H9 (cell line): ENCODE results near the gene TARBP1. TPM values are rescaled to one million over a fixed set of nuclear protein-coding genes. Genes with fewer than 3 reads are reported as not detected.

Experiments used
- DNase-seq: peaks from one replicate; pipeline ENCODE4 v3.0.0-alpha.2; 2017
- H2AFZ ChIP-seq: one replicate; pipeline ENCODE4 v1.6.1; 2013; ENCODE audit warnings: mild to moderate bottlenecking, low read length, control low read depth, moderate library complexity
- H2AK5ac ChIP-seq: 2 replicates; pipeline ENCODE4 v1.6.1; 2013; ENCODE audit warnings: low read length, control low read depth, mixed read lengths; ENCODE audit not compliant: insufficient read length
- H2BK120ac ChIP-seq: one replicate; pipeline ENCODE4 v1.6.1; 2013; ENCODE audit warnings: low read depth, mild to moderate bottlenecking, low read length, control low read depth, inconsistent platforms; ENCODE audit not compliant: poor library complexity, severe bottlenecking
- H2BK12ac ChIP-seq: 2 replicates; pipeline ENCODE4 v1.6.1; 2013; ENCODE audit warnings: low read length, control low read depth, mixed read lengths, low read depth; ENCODE audit not compliant: insufficient read length
- H2BK15ac ChIP-seq: 2 replicates; pipeline ENCODE4 v1.6.1; 2013; ENCODE audit warnings: low read depth, low read length, control low read depth
- H2BK20ac ChIP-seq: one replicate; pipeline ENCODE4 v1.6.1; 2013; ENCODE audit warnings: low read depth, mild to moderate bottlenecking, low read length, control low read depth, inconsistent platforms; ENCODE audit not compliant: poor library complexity, severe bottlenecking
- H2BK5ac ChIP-seq: 2 replicates; pipeline ENCODE4 v1.6.1; 2013; ENCODE audit warnings: low read length, control low read depth, mixed read lengths; ENCODE audit not compliant: insufficient read length
- H3K14ac ChIP-seq: 2 replicates; pipeline ENCODE4 v1.6.1; 2013; ENCODE audit warnings: low read length, control low read depth; ENCODE audit not compliant: insufficient read depth
- H3K18ac ChIP-seq: 2 replicates; pipeline ENCODE4 v1.6.1; 2013; ENCODE audit warnings: low read depth, mild to moderate bottlenecking, mixed read lengths, low read length, control low read depth; ENCODE audit not compliant: insufficient read length
- H3K23ac ChIP-seq: 2 replicates; pipeline ENCODE4 v1.6.1; 2013; ENCODE audit warnings: low read length, control low read depth, mixed read lengths, low read depth; ENCODE audit not compliant: insufficient read length
- H3K23me2 ChIP-seq: 2 replicates; pipeline ENCODE4 v1.6.1; 2013; ENCODE audit warnings: low read depth, mild to moderate bottlenecking, mixed read lengths, low read length, control low read depth; ENCODE audit not compliant: insufficient read length, poor library complexity, severe bottlenecking
- H3K27ac ChIP-seq: 2 replicates; pipeline ENCODE4 v1.5.1; 2013; ENCODE audit warnings: low read length, control low read depth, mixed read lengths, low read depth; ENCODE audit not compliant: insufficient read length
- H3K27me3 ChIP-seq: 2 replicates; pipeline ENCODE4 v1.6.1; 2013; ENCODE audit warnings: low read length, control low read depth, inconsistent platforms; ENCODE audit not compliant: insufficient read depth
- H3K4ac ChIP-seq: 2 replicates; pipeline ENCODE4 v1.6.1; 2013; ENCODE audit warnings: low read depth, mild to moderate bottlenecking, control low read depth, inconsistent platforms, low read length, moderate library complexity
- H3K4me1 ChIP-seq: 2 replicates; pipeline ENCODE4 v1.6.1; 2013; ENCODE audit warnings: low read length, control low read depth, inconsistent platforms; ENCODE audit not compliant: insufficient read depth
- H3K4me2 ChIP-seq: 2 replicates; pipeline ENCODE4 v1.6.1; 2013; ENCODE audit warnings: low read length, control low read depth, mixed read lengths; ENCODE audit not compliant: insufficient read length, insufficient read depth
- H3K56ac ChIP-seq: 2 replicates; pipeline ENCODE4 v1.6.1; 2013; ENCODE audit warnings: low read depth, mild to moderate bottlenecking, mixed read lengths, low read length, control low read depth; ENCODE audit not compliant: insufficient read length
- H3K79me1 ChIP-seq: 2 replicates; pipeline ENCODE4 v1.6.1; 2013; ENCODE audit warnings: low read depth, mild to moderate bottlenecking, moderate library complexity, low read length, control low read depth, inconsistent platforms; ENCODE audit not compliant: insufficient read depth, poor library complexity, severe bottlenecking
- H3K79me2 ChIP-seq: 2 replicates; pipeline ENCODE4 v1.6.1; 2013; ENCODE audit warnings: low read length, control low read depth, inconsistent platforms; ENCODE audit not compliant: insufficient read depth
- H3K9ac ChIP-seq: 2 replicates; pipeline ENCODE4 v1.6.1; 2013; ENCODE audit warnings: low read length, control low read depth, mixed read lengths; ENCODE audit not compliant: insufficient read length; ENCODE audit errors: extremely low read depth
- H3K9me3 ChIP-seq: one replicate; pipeline ENCODE4 v1.6.1; 2013; ENCODE audit warnings: low read depth, low read length, inconsistent platforms; ENCODE audit not compliant: control insufficient read depth
- H3T11ph ChIP-seq: one replicate; pipeline ENCODE4 v1.6.1; 2013; ENCODE audit warnings: mild to moderate bottlenecking, low read length, control low read depth, inconsistent platforms
- H4K20me1 ChIP-seq: one replicate; pipeline ENCODE4 v1.6.1; 2013; ENCODE audit not compliant: control insufficient read depth, insufficient read length, insufficient read depth
- H4K5ac ChIP-seq: 2 replicates; pipeline ENCODE4 v1.6.1; 2013; ENCODE audit warnings: low read depth, mild to moderate bottlenecking, mixed read lengths, low read length, control low read depth; ENCODE audit not compliant: insufficient read length
- H4K8ac ChIP-seq: replicated peaks from 2 replicates; pipeline ENCODE4 v1.6.1; 2013; ENCODE audit warnings: low read length, control low read depth, mixed read lengths, low read depth; ENCODE audit not compliant: insufficient read length
- H4K91ac ChIP-seq: 2 replicates; pipeline ENCODE4 v1.6.1; 2013; ENCODE audit warnings: low read depth, mild to moderate bottlenecking, moderate library complexity, mixed read lengths, low read length, control low read depth; ENCODE audit not compliant: insufficient read length
- H3K27ac Mint-ChIP-seq, 3 experiments: 2 replicates in 2 of 3; 3 replicates in 1 of 3; pipeline ENCODE4 v1.8.0; 2020 to 2021; ENCODE audit warnings: mixed read lengths in 3 of 3, mild to moderate bottlenecking in 1 of 3, moderate library complexity in 1 of 3
- H3K27me3 Mint-ChIP-seq: 2 replicates; pipeline ENCODE4 v1.8.0; 2021; ENCODE audit warnings: low read depth, mild to moderate bottlenecking, moderate library complexity, mixed read lengths
- H3K36me3 Mint-ChIP-seq, 3 experiments: 2 replicates in 2 of 3; 3 replicates in 1 of 3; pipeline ENCODE4 v1.8.0; 2020 to 2021; ENCODE audit warnings: low read depth in 3 of 3, mixed read lengths in 3 of 3; ENCODE audit not compliant: insufficient read depth in 1 of 3
- H3K4me1 Mint-ChIP-seq, 2 experiments: 2 replicates each; pipeline ENCODE4 v1.8.0; 2020; ENCODE audit warnings: mixed read lengths in 2 of 2
- H3K4me3 Mint-ChIP-seq, 2 experiments: 2 replicates in 1 of 2; 3 replicates in 1 of 2; pipeline ENCODE4 v1.8.0; 2020 to 2021; ENCODE audit warnings: mild to moderate bottlenecking in 2 of 2, mixed read lengths in 2 of 2, moderate library complexity in 1 of 2
- H3K9me3 Mint-ChIP-seq, 2 experiments: 2 replicates in 1 of 2; 3 replicates in 1 of 2; pipeline ENCODE4 v1.8.0; 2020; ENCODE audit warnings: mild to moderate bottlenecking in 2 of 2, mixed read lengths in 2 of 2, moderate library complexity in 1 of 2
- CTCF ChIP-seq: fragments of 200-600 bp; sonication (generic); conservative IDR thresholded peaks from 3 replicates; pipeline ENCODE4 v1.8.0; 2021; ENCODE audit warnings: antibody characterized with exemption, mild to moderate bottlenecking
- WGBS: extraction: QIAGEN DNeasy Blood & Tissue Kit; methylation state at CpG from one replicate; pipeline ENCODE4 v1.1.7; 2013; ENCODE audit warnings: missing lambda C conversion rate, low lambda C conversion rate, mixed read lengths; ENCODE audit not compliant: insufficient read length; ENCODE audit errors: extremely low coverage; 5-methylcytosine and 5-hydroxymethylcytosine counted together
- total RNA-seq: library from RNA; stranded (reverse); gene quantifications from 2 replicates; pipeline ENCODE4 v1.2.1, GENCODE V29; 2021

Gene TARBP1
- total RNA-seq, 1 experiment from 2014 or later, result 20.2 TPM

GRCh38 chr1:234500269-234500668 is 21.3 kb upstream of the TARBP1 start:
- H2BK20ac ChIP-seq, result no peak overlapping the region
- no peak overlapping the region for H2BK5ac ChIP-seq
- Mint-ChIP-seq H3K4me3 (no peak overlapping the region), H3K4me1 (peaks cover 37 to 47% of the 10 kb centered on the region in 2 experiments), H3K9me3 (no peaks in the 10 kb centered on the region), H3K27ac (no peak overlapping the region), H3K27me3 (peaks cover 14% of the 10 kb centered on the region), H3K36me3 (no peaks in the 10 kb centered on the region)
- no peak overlapping the region for H4K5ac ChIP-seq
- H3K79me2 ChIP-seq, result no peaks in the 10 kb centered on the region
- H2BK120ac ChIP-seq, result no peak overlapping the region
- peaks cover 3% of the 10 kb centered on the region; the same call in 1 of the 2 replicates for H3K4me1 ChIP-seq
- H3K23ac ChIP-seq, result no peak overlapping the region
- H3K4me2 ChIP-seq, result no peak overlapping the region
- WGBS, result no CpG with 5 or more reads among the region's 2 CpGs
- H3K56ac ChIP-seq, result no peak overlapping the region
- H3K18ac ChIP-seq, result no peak overlapping the region
- H2AFZ ChIP-seq, result no peak overlapping the region
- no peak overlapping the region for H3K9ac ChIP-seq
- no peak overlapping the region for H3K14ac ChIP-seq
- H4K8ac ChIP-seq, result no peak overlapping the region
- H3K4ac ChIP-seq, result no peak overlapping the region
- no peak overlapping the region for H2AK5ac ChIP-seq
- H3K27me3 ChIP-seq, result no peaks in the 10 kb centered on the region; the same call in 1 of the 2 replicates
- no peak overlapping the region for H4K91ac ChIP-seq
- H3K9me3 ChIP-seq, result no peaks in the 10 kb centered on the region
- H2BK12ac ChIP-seq, result no peak overlapping the region
- H3K27ac ChIP-seq, result no peak overlapping the region
- no peak overlapping the region for H3T11ph ChIP-seq
- no peaks in the 10 kb centered on the region for H3K79me1 ChIP-seq
- no peaks in the 10 kb centered on the region for H3K23me2 ChIP-seq
- no peak overlapping the region for H2BK15ac ChIP-seq
- no peak for TF ChIP-seq CTCF
- H4K20me1 ChIP-seq, result no peaks in the 10 kb centered on the region
- no peak for DNase-seq
